DMS 273 (cell line): ENCODE results near the gene U2AF1.
"Not testable (repeated sequence)": the region's sequence is repeated elsewhere in the genome, so short reads cannot be mapped to it uniquely, and the experiment has no call there.

Experiments
- DNase-seq: peaks from one replicate; lab custom pipeline; 2025; ENCODE audit not compliant: unreplicated experiment; lab: John Stamatoyannopoulos, UW

Gene U2AF1

DNA sequence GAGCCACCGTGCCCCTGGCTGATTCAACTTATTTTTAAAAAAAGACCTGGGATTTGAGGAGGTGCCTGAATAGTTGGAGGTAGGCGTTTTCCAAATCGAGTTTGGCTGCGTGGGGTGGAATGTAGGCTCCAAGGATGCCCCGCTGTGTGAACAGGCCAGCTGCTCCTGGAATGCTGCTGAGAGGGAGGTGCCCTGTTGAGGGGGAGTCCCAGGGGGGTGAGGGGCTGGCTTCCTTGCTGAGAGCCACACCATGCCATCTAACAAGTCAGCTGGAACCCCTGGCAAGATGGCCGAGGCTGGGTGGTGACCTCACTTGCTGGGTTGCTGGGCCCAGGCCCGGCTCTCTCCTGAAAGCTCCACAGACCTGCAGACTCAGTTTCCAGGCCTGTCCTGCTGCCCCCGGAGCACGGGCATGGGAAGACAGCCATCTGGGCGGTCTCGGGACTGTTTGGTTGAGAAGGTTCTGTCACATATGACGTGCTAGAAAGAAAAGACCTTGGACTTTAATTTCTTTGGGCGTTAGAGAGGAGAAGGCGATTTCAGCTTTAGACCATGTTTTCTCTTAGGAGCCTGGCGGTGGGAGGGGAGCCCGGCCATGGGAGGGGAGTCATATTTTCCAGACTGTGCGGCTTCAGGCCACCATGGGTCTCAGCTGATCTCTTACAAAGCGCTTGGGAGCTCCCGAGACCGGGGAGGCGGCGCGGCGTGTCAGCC, 24.6 kb downstream of the U2AF1 start:
- not testable (repeated sequence) for DNase-seq

DNA sequence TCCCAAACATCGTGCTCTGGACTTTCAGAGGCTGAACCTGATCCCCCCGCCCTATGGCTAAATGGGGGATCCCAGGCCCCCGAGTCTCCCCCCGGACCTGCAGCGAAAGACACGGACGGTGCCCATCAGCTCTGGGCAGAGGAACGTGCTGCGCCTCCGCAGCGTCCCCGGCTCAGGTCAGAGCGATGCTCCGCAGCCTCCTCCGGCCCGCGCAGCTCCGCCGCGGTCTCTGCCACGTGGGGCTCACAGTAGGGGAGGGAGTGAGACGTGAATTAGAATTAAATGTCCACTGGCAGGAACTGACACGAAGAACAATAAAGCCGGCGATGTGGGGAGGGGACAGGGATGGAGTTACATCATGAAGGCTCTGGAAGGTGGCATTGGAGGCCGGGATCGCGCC, 30.7 kb downstream of the U2AF1 start:
- not testable (repeated sequence) for DNase-seq

DNA sequence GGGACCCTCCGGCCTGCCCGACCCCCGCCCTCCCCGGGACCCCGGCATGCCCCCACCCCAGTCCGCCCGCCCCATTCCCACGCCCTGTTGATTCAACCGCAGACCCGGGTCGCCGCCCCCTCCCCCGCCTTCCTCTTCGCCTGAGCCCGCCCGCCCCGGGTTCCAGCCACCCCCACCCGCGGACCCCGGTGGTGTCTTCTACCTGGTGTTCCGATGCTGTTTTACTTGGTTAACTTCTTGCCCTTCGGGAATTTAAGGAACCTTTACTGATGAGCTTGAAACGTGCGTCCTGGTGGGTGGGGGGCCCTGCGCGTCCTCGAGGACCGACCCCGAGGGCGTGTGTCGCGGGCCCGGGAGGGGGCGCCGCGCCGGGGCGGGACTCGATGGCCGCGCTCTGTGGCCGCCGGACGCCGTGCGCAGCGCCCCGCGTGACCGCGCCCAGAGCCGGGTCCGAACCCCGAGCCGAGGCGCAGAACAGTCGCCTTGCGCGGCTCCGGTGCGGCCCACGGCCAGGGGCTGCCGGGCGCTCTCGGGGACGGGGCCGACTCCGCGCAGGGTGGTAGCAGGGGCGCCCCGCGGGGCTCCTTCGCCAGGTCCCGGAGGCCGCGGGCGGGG, 31.2 kb downstream of the U2AF1 start:
- not testable (repeated sequence) for DNase-seq

DNA sequence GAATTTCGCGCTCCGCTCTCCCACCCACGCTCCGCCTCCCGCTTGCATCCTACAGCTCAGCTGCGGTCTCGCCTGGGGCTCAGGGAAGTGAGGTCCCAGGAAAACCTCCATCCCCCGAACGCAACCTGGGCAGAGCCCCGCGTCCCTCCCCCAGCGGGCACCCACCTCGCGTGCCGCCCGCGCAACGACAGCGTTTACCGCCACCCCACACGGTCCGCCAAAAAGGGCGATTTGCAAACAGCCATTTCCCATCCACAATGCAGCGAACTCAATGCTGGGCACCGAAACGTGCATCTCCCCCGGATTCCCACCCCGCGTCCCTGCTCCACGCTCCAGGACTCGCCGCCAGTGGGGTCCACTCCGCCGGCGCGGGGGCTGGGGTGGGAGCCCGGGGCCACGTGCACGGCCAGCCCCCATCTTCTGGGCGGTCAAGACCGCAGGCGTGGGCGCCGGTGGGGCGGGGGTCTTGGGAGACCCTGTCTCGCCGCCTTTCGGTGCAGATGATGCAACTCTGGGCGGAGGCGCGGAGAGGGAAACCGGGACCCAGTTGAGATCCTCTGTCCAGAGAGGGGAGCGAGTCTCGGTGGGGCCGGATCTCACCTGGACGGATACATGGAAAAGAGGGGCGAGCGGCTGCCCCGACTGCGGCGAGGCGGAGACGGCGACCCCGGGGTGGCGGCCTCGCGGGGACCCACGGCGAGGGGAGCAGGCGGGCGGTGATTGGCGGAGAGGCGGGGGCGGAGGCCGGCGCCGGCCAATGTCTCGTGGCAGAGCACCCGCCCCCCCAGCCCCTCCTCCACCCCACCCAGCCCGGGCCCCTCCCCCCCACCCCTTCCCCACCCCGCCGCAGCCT, 32.0 kb downstream of the U2AF1 start, which contains the start of gene CBS:
CBS (minus strand) TSS at position 666 of the 853 bp plus-strand sequence. CDS start 3,642 bp downstream, outside the sequence.
- not testable (repeated sequence) for DNase-seq

DNA sequence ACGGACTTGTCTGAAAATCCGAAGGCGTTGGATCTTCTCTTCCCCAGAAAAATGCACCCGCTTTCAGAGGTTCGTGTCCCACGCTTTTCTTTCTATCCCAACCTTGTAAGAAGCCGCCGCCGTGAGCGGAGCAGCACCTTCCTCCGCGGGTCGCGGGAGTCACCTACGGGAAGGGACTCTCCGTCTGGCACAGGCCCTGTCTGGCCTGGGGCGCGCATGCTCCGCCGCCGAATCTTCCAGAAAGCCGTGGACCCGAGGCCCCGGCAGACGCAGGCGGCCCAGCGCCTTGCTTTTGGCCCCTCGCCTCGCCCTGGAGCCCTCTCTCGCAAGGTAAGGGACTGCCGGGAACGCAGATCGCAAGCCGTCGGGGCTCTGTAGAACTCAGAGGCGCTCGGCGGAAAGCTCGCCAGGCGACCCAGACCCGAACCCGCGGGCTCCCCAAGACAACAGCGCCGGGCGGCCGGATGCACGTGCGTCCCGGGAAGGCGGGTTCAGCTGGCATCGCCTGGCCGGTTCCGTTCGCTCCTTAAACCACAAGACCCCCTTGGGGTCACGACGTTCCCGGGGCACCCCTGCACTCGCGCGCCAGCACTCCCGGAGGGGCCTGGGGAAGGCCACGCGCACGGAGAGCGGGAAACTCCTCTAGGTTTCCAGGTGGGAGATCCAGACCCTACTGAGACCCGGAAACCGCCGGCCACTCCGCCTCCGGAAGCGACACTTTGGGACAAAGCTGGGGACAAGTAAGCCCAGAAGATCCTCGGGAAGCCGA, 32.8 kb downstream of the U2AF1 start:
- not testable (repeated sequence) for DNase-seq

DNA sequence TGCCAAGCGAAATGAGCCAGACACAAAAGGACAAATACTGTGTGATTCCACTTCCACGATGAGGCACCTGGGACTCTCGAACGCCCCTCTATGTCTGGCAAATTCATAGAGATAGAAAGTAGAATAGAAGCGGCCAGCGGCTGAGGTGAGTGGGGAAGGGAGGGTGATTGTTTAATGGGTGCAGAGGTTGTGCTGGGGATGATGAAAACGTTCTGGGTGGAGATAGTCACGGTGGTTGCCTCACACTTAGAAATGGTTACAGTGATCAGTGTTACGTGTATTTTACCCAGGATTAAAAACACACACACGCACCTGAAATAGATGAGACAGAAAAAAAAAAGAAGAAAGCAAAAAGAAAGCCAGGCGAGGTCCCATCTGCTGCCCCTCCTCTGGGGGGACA, 34.6 kb downstream of the U2AF1 start:
- DNase-seq, result not testable (repeated sequence)

DNA sequence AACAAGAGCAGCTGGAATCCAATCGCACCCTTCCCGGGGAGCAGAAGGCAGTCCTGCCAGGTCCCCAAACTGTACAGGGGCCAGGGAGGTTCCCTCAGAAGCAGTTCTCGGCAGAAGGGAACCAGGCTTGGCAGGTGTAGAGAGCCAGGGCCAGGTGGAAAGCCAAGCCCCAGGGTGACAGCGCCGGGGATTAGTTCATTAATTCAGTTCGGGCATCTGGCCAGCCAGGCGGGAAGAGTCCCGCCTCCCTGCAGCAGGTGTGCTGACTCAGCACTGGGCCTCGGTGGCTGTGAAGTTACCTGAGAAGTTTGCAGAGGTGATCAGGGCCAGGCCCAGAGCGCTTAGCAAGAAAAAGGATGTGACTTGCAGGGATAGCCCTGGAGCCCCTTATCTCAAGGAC, 37.7 kb downstream of the U2AF1 start:
- not testable (repeated sequence) for DNase-seq

DNA sequence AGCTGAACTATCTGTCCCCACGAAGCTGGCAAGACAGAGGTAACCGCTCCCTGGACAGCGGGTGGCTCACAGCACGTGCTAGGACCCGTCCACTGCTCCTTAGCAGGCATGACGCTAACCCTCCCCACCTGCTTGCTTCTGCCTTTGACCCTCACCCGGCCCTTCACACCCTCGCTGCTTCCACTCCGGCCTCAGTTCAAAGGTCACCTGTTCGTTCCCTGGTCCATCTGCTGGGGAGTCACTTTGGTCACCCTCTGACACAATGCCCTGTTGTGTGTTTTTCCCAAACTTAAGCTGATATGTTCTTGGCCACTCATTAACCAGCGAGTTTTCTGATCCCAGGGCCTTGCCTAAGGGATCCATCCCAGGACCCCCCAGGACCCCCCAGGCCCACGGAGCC, 39.3 kb downstream of the U2AF1 start:
- DNase-seq, result not testable (repeated sequence)

DNA sequence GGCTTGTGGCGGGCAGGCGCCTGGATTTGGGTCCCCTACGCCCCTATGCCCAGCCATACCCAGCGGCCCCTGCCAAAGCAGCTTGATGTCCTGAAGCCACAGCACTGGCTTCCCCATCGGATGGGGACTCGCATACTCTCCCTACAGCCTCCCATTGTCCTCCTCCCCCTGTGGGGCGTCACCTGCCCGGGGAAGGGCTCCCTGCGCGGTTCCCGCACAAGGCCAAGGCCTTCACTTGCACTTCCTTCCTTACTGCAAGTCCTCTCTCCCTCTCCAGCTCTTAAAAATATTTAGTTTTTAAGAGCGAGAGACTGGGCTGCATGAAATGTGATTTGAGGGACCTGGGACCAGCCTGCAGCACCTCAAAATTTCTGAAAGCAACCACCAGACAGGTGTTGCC, 40.7 kb downstream of the U2AF1 start:
- DNase-seq, result not testable (repeated sequence)

DNA sequence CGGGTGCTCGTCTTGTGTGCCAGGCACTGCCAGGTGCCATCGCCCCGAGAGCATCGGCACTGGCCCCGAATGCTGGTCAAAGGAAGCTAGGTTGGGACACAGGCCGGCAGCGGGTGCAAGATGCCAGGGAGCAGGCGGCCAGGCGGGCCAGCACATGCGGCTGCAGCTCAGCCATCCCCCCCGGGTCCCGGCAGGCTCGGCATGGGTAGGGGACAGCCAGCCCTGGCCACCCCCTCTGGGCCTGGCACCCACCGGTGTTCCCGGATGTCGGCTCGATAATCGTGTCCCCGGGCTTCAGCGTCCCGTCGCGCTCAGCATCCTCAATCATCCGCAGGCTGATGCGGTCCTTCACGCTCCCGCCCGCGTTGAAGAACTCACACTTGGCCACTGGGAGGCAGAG, 41.4 kb downstream of the U2AF1 start:
- not testable (repeated sequence) for DNase-seq

DNA sequence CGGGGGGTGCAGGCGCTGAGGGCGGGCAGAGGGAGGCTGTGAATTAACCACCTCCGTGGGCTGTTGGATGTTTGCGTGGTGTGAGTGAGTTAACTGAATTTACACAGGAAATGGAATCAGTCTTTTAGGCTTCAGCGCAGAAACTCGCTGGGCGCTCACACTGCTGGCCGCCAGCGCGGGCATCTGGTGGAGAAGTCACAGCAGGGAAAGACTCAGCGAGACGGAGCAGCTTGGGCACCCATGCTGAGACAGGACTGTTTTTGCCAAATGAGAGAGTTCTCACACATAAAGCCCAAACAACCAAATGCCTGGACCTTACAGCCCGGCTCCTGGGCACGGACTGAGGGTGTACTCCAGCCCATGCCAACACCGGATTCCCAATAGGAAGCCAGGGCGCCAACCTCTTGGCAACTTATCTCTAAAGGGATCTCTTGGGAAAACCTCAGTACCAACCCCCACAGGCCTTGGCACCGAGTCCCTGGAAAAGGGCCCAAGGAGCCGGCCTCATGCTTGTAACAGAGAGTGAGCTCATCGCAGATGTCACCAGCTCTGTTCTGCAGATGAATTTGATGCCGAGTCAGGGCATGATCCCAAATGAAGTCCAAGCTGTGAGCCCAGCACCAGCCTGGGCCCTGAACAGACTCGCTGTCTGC, 43.0 kb downstream of the U2AF1 start:
- not testable (repeated sequence) for DNase-seq

DNA sequence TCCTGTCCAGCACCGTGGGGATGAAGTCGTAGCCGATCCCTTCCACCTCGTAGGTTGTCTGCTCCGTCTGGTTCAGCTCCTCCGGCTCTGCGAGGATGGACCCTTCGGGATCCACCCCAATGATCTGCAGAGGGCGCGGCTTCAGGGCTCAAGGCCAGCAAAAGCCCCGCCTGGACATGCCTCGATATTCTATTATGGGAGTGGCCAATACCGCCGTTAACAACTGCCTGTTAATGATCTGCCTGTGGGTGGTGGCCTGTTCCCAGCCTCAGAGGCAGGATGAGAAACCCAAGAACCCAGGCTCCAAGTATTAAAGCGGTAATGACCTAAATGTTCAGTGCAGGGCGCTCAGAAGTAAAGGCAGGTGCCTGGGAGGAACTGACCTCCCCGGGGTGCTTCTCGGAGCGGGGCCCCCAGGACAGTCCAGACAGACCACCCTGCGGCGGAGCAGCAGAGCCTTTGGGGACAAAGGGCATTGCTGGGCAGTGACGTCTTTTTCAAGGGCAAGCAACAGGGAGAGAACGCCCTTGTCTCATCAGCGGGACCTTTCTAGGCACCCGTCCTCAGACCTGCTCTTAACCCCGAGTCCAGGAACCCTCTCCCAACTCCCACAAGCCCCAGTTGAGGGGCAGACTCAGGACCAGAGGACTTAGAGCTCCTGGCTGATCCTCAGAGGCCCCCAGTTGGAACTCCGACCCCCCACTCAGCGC, 44.3 kb downstream of the U2AF1 start:
- DNase-seq, result not testable (repeated sequence)

DNA sequence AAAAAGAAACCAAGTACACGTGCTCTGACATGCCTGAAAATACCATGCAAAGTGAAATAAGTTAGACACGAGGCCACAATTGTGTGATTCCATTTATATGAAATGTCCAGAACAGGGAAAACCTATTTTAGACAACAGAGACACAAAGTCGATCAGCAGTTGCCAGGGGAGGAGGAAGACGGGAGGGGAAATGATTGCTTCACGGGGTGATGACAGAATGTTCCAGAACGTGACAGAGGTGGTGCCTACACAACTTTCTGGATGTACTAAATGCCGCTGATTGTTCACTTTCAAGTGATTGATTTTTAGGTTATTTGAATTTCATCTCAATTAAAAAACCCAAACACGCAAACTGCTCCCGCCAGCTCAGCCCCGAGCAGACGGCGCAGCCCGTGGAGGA, 54.3 kb downstream of the U2AF1 start:
- DNase-seq, result not testable (repeated sequence)

DNA sequence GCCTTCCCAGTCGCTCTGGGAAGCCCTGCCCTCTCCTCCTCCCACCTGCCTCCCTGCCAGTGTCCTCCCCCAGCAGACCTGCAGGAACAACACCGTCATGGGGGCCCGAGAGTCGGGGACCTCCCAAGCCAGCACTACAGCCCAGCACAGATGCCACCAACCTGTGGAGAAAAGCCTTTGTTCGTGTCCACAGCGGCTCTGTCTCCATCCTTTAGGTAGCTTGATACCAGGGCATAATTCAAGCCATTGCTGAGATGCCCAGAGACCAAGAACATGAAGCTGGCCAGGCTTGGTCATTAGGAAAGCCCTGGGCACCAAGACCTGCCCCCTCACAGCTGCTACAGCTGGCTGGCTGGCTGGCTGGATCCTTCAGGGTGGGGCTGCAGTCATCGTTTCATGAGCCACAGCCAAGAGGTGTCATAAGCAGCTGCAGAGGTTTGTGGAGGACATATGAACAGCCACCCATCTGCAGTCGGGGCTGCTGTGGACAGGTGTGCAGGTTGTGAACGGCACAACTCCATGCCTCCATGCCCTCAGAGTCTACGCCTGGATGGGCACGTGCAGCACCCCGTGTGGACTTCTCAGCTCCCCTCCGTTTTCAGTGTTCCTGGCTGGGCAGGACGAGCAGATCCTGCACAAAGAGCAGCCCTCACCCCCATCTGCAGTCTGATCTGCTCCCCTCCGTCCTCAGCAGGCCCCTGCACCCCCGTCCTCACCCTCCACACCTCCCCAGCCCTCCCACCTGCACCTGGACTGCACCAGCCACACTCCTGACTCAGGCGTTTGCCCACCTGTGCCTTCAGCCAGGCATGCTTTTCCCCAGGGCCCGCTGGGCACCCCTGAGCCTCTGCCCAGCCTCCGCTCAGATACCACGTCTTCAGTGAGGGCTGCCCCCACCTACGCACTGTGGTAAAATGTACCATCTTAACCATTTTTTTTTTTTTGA, 61.2 kb downstream of the U2AF1 start:
- DNase-seq, result not testable (repeated sequence)

DNA sequence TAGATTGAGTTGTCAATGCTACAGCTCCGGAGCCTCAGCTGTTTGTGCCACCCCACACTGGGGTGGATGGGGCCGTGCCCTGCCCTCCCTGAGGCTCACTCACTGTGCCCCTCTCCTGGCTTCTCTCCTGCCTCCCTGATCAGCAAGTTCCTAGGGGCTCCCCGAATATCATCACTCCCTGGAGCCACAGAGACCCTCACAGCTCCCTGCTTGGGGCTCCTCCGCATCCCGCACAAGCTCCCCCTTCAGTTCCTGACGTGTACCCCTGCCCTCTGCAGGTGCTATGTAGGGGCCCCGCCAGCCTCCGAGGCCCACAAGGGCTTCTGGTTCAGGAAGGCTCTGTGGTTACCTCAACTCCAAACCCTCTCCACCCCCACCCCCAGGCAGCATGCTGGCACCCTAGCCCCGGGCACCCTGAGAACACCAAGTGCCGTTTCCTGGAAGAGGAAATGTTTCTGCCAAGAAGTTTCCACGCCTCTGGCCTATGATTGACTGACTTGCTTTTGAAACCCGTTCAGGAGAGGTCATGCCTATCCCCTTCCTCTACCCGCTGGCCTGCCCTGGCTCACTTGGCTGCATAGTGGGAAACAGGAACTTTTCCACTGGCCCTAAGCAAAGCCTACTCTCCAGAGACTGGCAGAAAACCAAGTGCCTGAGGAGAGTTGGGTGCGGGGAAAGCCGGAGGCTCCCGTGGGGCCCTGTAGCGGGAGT, 62.0 kb downstream of the U2AF1 start:
- not testable (repeated sequence) for DNase-seq

DNA sequence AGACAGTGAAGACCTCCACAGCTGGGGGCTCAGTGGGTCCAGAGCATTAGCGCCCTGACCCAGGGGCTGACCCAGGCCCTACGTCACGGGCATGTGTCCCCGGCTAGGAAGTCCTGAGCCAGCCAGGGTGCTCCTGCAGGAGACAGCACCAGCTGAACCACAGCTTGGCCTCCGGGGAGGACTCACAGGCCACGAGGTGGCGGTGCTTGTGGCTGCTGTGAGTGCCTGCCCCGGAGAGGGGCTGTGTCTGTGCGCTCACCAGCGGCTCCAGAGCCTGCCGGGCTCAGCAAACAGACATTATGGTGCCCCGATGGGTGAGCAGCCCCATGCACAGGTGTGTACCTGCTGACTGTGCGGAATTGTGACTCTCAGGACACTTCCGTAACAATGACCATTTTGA, 62.8 kb downstream of the U2AF1 start:
- DNase-seq, result not testable (repeated sequence)

DNA sequence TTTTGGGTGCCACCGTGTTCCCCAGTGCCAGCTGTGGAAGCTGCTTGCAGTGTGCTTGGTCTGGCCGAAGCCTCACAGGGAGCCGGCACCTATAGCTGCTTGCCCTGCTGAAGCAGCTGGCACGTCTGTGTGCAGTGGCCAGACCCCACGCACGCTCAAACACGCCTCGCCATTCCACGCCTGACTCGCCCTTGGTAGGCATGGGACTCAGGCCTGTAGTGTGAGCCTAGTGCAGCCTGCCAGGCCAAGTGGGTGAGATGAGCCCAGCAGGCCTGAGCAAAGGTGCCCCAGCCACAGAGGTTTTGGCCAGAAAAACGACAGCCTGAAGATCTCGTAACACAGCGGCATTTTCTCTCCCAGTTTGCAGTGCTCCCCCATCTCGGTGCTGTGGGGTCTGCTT, 64.1 kb downstream of the U2AF1 start:
- DNase-seq, result not testable (repeated sequence)
